HG02885 (cell line): ENCODE results near the gene PEX11B.

Experiments used
- ATAC-seq: cut with Tn5 transposase; IDR thresholded peaks from one replicate; pipeline ENCODE4 v1.9.1; 2021; ENCODE audit warnings: mild to moderate bottlenecking; ENCODE audit not compliant: unreplicated experiment, poor library complexity

Gene PEX11B, protein sequence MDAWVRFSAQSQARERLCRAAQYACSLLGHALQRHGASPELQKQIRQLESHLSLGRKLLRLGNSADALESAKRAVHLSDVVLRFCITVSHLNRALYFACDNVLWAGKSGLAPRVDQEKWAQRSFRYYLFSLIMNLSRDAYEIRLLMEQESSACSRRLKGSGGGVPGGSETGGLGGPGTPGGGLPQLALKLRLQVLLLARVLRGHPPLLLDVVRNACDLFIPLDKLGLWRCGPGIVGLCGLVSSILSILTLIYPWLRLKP

DNA sequence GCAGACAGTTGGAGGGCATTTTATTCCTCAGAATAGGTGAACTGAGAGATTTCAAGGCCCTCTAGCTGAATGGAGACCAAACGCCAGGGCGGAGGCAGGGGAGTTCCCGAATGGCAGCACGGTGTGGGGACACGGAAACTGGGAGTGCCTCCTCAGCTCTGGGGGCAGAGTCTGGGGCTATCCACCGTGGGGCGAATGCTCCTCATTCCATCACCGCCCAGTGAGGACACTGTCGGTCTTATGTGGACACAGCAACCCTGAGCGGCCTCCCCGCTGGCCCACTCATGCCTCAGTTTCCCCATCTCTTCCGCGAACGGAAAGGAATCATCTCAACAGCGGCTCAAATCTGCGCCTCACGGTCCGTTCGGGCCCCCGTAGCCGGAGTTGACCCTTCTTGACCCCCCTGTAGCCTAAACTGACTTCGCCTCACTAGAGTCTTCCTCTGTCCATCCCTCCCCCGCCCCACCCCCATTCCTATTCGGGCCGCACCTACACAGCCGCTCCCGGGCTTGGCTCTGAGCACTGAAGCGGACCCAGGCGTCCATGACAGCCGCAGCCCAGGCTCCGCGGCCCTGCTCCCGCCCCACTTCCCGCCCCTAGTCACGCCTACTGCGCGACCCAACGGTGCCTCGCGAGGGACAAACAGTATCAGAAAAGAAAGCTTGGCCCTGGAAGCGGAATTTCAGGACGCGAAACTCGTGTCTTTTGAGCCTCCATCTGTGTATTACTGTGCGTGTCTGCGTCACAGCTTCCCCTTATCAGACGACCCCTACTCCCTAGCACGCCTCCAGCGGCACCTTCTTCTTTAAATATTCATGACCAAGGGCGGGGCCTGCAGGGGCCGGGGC lies at the start of gene PEX11B:
TSS of gene PEX11B (minus strand) at position 574 of the 848 bp plus-strand sequence. CDS start at position 545, 29 bp downstream.
- peak; percentile 82 for ATAC-seq

DNA sequence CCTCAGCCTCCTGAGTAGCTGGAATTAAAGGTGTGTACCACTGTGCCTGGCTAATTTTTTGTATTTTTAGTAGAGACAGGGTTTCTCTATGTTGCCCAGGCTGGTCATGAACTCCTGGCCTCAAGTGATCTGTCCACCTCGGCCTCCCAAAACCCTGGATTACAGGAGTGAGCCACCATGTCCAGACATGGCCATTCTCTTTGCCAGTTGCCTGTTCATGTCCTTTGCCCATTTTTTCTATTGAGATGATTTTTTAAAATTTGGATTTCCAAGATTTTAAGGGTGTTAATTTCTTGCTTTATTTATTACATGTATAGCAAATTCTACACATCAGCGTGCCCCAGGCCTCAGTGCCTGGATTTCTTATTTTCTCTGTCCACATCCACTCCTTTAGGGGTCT lies 48.8 kb upstream of the PEX11B start:
- no peak for ATAC-seq

DNA sequence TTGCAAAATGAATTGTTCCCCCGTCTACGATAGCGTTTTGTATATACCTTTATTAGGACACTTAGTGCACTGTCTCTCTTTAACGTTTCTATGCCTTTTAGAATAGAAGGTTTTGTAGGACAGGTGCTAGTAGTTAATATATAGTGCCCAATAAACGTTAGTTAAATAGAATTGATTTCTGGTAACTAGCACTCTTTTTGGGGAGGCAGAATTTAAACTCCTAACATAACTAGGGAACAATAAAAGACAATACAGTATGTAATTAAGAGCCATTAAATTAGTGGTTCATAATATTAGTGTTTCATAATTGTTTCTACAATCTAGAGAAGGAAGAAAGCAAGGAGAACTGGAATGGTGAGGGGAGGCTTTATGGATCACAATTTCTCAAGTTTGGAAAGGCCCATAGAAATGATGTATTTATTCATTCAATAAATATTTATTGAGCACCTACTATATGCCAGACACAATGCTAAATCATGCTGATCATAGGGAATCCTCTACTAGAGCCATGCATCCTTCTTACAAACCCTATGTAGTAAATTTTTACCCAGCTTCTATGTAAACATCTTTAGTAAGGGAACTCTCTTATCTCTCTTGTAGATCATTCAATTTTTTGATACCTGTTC lies 46.7 kb upstream of the PEX11B start:
- ATAC-seq, result no peak

DNA sequence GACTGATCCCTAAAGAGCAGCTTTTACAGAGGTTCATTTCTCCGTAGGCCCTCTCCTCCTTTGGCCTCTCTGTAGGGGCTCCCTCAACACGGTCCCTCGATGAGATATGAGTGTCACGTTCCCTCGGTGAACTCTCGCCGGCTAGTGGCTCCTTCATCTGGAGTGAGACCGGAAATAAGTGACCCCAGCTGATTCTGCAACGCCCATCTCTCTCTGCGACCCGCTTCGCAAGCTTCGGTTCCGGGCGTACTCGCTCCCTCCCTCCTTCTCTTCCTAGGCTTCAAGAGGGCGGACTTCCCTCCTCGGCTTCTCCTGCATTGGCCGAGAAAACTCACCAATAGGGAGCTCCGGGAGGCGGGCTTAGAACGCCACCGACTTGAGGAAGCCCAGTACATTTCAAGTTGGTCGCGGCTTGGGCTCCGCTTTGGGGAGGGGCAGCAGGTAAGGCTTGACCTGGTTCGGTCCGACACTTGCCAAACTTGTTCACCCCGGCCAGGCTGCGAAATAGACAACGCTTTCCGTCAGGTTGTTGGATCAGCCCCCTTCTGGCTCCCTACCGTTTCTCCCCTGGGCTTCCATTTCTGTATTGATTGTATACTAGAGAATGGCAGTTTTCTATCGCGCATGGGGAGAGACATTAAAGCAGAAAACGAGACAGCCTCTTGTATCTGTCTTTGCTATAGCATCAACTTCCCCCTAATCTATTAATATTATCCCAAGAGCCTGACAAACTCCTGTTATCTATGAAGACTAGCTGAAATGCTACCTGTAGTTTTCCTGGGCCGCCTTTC lies 46.0 kb upstream of the PEX11B start, which contains the start of the genes ANKRD34A and POLR3GL:
TSS of gene ANKRD34A (minus strand) at position 248 of the 791 bp plus-strand sequence. CDS start 2,816 bp downstream, outside the sequence.
TSS of gene POLR3GL (plus strand) at position 363 of the 791 bp plus-strand sequence. CDS start 10,176 bp downstream, outside the sequence.
- ATAC-seq, result peak; percentile 93

DNA sequence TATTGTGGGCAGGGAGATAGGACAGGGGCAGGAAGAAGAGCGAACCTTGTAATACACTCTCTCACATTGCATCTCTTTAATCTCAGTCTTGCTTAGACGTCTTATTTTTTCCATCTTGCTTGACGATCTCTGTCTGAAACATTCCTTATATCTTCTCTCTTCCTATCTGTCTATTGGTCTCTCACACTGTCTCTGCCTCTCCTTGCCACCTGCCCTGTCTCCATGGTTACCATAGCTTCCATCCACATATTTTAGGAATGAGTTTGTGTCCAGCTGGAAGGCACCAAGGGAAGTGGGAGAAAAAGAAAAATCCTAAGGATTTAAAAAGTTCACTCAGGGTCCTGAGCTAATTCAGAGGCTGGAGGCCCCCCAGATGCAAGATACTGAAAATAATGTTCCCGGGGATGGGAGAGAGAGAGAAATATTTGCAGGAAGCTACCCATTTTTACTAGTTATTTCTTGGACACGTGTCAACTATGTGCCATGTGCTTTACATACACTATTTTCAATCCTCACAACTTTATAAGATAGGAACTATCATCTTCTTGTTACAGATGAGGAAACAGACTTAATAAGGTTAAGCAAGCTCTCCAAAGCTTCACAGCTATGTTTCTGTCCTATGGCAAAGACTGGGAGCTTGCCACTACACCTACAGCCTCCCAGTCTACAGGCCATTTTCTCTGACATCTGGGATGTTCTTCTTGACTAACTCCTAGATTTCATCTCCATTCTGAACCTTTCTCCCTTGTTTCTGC lies 44.9 kb upstream of the PEX11B start:
- no peak for ATAC-seq

DNA sequence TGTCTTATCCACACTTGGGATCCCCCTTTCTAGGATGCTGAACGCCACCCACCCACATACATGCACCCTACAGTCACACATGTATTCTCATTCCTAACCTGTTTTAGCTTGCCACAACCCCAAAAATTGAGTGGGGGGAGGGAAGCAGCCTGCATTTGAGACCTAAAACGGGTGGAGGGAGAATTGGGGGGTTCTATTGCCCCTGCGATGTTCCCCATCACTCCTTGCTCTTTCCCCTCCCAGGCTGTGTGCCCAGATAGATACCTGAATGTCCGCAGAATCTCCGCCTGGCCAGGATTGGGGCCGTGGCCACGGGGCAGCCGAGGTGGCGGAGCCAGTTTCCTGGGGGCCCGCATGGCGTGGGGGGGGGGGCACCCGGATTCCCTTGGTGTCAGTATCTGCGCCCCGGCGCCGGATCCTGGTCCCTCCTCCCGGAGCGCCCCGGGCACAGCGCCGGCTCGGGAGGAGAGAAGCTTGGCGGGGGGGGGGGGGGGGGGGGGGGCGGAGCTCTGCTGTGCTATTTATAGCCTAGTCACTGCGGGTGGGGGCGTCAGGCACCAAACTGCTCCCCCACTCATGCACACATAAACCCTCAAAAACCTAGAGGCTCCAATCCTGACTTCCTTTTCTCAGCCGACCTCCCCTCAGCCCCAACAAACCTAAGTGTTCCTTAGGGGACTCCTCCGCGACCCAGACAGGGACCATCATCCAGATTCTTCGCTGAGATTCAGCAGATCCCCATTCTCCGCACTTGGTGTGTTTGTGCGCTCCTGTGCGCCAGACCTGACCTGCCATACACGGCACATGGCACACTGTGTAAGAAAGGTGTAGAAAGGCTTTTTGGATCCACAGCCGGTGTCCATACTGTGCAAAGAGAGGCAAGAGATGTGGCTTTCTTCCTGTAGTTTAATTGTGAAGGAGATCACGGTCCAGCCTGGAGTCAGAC lies 43.9 kb upstream of the PEX11B start:
- ATAC-seq, result no peak

DNA sequence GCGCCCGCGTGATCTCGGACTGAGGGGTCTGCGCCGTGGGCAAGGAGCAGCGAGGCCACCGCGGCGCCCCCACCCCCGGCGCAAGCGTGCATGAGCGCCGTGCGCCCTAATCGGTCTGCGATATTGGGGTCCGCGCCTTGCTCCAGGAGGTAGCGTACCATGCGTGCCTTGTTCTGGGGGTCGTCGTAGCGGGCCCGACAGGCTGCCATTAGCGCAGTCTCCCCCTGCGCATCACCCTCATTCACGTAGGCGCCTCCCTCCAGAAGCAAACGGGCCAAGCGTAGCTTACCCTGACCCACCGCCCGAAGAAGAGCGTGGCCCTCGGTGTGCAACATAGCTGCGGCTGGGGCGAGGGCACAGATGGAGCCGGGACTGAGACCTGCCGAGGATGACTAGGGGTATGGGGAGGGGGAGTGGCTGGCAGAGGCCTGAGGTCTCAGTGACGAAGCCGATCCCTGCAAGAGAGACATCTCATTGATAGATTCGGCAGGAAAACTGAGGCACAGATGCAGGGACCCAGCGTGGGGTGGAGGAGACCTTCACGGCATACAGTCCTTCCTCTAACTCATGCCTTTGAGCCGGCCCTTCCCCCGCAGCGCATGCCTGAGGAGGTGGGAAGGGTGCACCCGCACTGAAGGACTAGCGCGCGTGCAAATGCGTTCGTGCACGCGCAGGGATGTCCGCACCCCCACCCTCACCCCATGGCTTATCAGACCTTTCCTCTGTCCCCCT lies 43.1 kb upstream of the PEX11B start:
- ATAC-seq, result no peak

DNA sequence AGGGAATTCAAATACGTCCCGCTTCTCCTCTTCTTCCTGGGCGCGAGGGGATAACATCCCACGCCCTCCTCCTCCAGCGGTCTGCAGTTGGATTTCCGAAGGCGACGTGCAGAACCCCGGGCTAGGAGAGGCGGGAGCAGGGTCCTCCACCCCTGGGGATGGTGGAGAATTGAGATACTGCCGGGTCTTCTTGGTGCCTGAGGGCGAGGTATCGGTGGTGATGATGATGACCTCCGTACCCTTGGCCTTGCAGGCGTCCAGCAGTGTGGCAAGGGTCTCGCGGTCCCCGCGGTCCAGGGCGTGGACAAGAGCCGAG lies 42.5 kb upstream of the PEX11B start:
- no peak for ATAC-seq

DNA sequence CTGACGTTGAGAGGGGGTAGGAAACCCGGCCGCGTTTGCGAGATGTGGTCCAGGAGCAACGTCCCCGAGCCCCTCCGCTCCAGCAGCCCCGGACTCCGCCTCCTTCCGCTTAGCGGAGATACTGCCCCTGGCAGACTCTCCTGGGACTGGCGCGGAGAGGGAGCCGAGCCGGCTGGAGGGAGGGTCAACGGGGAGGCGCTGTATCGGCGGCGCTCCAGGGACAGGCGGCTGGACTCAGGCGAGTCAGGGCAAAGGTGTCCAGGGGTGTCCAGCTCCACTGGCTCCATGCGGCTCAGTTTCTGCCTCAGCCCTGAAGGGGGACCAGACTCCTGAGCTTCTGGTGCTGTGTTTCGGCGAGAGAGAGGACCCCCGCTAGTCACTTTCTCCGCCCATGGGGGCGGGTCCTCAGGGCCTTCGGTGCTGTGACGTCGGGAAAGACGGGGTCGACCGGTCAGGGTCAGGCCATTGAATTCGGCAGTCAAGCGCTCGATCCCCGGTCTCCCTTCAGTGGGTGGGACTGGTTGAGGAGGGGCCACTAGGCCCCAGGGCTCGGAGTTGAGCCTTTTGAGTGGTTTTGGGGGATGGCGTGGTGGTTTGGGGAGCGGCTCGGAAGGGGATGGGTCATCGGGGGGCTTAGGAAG lies 42.1 kb upstream of the PEX11B start:
- no peak for ATAC-seq

DNA sequence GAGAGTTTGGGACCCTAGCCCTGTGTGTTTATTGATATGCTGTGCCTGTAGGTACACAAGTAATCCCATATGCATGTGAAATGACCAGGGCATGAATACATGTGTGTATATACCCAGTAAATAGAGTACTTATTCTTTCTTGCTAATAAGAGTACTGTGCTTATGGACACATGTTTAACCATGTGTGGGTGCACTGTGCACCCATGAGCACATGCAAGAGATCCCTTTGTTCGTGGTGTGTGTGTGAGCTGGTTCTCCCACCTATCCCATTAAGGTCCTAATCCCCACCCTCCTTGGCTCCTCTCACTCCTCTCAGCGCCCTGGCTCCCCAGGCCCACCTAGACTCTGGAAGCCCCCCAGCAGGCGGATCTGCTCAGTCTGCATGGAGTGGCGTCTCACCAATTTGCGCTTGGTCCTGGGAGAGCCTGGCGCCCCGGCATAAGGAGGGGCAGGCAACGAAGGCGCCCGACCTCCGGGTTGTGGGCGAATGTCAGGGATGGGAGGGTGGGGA lies 41.5 kb upstream of the PEX11B start:
- no peak for ATAC-seq

DNA sequence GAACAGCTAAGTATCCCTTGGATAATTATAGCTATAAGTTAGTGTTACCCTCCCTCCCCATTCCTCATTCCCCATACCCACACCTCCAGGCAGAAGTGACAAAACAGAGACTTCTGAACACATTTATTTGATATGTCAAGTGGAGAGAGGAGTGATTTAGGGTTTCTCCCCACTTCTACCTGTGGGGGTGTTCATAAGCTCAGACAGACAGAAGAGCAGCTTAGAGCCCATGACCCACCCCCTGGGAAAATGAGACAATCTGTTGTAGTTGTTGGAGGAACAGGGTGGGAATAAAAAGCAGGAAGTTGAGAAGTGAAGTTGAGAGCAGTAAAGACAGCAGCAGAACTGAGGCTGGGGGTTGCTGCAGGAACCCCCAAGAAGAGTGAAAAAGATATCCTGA lies 40.8 kb upstream of the PEX11B start:
- ATAC-seq, result no peak

DNA sequence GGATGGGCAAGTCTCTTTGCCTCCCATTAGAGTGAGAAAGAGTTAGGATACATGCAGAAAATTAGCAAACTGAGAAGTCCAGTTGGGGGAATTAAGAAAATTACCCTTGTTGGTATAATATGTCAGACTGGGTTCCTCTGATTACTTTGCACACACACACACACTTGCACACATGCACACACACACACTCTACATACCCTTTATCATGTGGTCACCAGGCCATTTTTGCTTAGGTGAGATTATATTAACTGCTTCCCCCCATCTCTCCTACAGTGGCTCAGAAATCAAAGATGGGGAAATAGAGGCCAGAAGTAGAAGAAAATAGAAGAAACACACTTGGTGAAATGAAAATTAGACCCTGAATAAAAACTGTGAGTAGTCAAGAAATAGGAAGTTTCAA lies 40.2 kb upstream of the PEX11B start:
- ATAC-seq, result no peak

DNA sequence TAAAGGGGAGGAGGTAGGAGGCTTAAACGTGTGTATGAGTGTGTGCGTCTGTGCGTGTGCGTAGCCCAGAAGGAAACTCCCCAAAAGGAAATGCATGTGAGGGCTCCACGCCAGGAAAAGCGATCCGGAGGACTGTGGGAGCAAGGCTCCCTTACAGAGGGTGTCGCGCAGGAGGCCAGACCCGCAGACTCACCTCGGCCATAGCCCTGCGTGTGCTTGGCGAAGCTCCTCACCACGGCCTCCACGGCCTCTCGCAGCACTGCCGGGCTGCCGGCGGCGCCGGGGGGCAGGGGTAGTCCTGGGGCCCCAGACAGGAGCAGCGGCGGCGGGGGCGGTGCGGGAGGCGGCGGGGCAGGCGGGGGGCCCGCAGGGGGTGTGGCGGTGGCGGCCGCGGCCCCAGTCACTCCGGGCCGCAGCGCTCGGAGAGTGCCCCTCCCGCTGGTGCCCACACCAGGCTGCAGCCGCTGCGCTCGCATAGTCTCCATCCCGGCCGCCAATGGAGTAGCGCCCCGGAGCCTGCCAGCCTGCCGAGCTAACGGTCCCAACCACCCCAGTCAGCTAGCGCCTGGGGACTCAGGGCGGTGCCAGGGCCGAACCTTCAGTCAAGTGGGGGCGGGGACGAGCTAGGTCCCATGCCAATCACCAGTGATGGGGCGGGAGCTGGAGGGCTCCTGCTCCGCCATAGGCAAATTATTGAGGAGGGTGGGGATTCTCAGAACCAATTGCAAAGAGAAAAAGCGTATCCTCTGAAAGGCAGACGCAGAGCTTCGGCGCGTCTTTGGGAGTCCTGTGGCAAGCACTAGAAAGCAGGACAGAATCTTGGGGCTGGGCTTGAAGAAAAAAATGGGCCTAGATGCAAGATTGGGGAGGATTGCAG lies 39.2 kb upstream of the PEX11B start, which contains the start of gene LIX1L:
TSS of gene LIX1L (minus strand) at position 575 of the 877 bp plus-strand sequence. CDS start at position 485, 90 bp downstream.
- ATAC-seq, result peak; percentile 86

DNA sequence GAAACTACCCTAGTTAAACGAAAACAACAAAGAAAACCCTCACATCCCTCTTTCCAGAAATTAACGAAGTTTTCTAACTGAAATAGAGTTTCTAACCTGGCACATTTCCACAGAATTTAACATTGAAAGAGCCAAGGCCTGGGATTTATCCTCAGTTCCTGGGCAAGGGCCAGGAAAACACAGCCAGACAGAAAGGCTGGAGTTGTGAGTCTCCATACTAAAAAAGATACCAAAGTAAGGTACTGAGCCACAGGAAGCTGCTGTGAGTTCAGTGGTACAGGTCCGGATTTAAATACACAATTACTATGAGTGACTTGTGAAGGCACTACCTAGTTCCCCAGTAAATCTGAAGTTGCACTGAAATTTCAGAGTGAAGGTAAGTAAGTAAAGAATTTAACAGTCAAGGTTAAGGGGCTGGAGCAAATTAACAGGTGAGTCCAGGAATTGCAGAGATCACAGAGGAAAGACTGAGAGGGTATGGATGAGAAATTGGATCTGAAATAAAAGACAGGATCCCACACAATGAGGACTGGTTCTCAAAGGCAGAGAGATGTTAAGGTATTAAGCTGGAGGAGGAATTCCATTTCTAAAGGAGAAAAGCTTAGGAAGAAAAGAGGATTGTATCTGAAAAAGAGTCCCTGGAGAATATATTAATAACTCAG lies 38.4 kb upstream of the PEX11B start:
- no peak for ATAC-seq

DNA sequence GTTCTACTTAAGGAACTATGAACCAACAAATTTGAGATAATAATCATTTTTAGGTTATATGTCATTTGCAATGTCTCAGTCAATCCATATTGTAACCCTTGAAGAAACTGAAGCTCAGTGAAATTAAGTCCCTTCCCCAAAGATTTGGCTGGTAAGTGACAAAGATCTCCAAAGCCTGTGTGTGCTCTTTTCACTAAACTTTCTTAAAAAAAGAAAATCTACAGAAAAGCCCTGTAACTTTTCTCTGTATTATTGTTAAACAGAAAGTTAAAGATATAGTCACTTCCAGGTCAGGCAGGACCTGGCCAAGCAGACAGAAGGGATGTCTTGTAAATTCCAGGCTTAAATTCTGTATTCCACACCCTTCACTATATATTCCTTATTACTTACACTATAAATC lies 37.8 kb upstream of the PEX11B start:
- ATAC-seq, result no peak

DNA sequence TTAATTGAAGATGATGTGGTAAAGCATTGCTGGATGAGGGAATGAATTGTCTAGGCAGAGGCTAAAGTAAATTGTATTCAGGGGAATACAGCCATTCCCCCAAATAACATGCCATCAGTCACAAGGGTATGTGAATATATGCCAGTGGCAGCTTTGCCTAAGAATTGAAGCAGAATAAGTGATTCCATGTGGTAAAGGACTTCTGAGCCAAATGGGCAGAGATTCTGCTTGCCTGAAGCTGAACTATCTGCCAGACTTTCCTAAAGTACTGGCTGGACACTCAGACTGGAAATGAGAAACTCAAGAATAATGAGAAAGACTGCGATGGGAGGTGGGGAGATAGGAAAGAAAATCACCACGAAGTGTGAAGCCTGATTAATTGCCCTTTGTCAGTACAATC lies 36.9 kb upstream of the PEX11B start:
- ATAC-seq, result no peak
